Measurements from ENCODE around the gene RXRG.

Gene RXRG

DNA sequence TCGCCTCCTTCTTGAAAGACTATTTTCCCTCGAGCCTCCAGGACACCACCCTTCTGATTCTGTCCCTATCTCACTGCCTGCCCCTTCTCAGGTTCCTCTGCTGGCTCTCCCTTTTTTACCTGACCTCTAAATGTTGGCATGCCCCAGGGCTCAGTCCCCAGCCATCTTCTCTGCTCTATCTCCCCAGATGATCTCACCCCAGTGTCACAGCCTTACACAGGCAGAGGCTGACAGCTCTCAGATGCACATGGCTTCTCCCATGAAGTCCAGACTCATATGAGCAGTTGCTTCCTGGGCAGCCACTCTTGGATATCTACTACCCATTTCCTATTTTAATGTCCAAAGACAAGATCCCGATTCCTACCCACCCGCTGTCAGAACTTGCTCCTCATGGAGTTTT is 37.5 kb downstream of the RXRG start:
- no peak for DNase-seq

GRCh38 chr1:165403835-165404482 is 41.0 kb downstream of the RXRG start:
- DNase-seq: peak; percentile 70

DNA sequence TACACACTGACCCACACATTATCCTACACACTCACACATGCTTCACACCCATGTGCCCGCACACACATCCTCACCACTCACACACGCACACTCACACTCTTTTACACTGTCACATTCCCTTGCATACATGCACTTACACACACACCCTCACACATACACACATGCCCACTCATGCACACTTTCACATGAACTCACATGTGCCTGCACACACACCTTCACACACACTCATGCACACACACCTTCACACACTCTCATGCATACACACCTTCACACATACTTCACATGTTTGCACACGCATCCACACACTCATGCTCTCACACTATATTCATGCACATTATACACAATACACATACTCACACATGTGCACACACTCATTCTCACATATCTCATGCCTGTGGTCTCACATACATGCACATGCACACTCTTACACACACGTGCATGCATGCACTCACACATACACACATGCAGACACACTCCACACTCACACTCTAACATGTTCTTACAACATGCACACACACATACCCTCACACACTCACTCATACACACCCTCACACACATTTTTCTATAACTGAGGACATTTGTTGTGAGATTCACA is 42.3 kb downstream of the RXRG start:
- no peak for DNase-seq

- no peak for DNase-seq
Measured at GRCh38 chr1:165397944-165398343, 47.0 kb downstream of the RXRG start.

DNA sequence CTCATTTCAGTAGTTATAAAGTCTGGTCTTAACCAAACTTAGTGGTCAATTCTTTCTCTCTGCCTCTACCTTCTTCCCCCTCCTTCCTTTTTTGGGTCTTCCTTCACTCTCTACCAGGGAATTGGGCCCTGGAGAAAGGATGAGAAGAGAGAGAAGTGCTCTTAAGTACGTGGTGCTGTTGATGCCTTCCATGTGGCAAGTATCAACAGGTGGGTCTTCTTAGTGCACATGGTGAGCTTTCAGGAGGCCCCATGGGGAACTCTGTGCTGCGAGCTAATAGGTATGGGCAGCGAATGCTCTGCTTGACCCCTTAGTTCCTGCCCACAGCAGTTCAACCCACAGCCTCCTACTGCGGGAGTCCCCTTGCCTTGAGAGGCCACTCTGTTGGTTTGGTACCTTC is 49.0 kb downstream of the RXRG start:
- DNase-seq: no peak

DNA sequence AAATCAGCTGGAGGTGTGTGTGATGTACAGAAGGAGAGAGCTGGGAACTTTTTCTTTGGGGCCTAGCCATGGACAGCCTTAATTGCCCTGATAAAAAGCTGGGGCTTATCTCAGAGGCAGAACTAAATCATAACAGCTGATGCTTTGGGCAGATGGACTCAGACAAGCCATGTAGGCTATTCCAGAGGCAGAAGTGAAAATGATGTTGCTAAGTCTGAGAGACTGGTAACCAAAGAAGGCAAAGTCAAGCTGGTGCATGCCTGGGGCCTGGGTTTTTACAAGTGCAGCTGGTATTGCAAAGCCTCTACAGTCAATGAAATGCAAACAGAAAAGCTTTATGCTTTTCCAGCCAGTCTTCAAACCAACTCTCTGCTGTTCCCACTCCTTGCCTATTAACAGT is 49.4 kb downstream of the RXRG start:
- DNase-seq: peak; percentile 37

- peak; percentile 78 for DNase-seq
Measured at GRCh38 chr1:165392634-165393571, 52.0 kb downstream of the RXRG start.

DNA sequence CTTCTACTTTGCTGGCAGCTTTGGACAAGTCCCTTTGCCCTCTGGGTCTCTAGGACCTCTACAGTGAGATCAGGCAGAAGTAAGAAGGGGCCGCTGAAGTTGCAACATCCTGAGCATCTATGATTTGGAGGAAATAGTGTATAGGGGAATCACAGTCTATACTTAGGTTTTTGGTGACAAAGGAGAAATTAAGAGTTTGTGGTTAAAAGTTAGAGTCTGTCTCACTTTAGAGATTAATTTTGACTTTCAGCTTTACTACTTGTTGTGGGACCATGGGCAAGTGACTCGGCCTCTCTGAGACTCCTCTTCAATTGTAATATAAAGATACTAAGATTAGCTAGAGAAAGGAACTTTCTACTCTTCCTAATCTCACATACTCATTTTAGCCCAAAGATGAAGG is 55.3 kb downstream of the RXRG start:
- no peak for DNase-seq

DNA sequence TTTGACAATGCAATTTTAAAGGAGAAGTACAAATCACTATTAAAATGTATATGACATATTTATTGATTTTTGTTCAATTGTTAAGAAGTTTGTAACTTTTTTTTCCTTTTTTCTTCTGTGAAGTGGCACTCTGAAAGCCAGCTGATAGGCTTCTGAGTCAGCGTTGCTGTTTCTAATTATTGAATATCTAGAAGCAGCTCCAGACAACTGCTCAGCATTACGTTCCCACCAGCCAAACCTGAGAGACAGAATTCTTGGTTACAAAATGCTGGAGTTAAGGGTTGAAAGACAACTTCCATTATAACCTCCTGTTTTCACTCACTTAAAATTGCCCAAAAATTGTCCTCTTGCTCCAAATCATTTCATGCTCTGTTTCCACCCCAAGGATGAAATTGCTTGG is 57.0 kb downstream of the RXRG start:
- DNase-seq: no peak

DNA sequence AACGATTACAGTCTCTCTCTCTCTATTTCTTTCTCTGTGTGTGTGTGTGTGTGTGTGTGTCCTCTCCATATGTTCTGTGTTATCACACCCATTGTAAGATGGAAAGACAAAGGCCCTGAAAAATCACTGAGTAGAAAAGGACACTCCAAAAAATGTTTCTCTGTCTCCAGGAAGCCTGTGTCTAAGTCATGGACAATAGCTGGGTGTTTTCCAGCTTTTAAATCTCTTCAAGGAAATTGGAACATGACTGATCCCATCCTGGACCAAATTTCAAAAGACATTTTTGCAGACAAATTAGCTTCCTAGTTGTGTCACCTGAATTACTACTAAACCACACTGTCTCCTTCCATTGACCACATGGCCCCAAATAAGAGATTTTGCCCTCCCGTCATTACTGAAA is 57.4 kb downstream of the RXRG start:
- DNase-seq: no peak

DNA sequence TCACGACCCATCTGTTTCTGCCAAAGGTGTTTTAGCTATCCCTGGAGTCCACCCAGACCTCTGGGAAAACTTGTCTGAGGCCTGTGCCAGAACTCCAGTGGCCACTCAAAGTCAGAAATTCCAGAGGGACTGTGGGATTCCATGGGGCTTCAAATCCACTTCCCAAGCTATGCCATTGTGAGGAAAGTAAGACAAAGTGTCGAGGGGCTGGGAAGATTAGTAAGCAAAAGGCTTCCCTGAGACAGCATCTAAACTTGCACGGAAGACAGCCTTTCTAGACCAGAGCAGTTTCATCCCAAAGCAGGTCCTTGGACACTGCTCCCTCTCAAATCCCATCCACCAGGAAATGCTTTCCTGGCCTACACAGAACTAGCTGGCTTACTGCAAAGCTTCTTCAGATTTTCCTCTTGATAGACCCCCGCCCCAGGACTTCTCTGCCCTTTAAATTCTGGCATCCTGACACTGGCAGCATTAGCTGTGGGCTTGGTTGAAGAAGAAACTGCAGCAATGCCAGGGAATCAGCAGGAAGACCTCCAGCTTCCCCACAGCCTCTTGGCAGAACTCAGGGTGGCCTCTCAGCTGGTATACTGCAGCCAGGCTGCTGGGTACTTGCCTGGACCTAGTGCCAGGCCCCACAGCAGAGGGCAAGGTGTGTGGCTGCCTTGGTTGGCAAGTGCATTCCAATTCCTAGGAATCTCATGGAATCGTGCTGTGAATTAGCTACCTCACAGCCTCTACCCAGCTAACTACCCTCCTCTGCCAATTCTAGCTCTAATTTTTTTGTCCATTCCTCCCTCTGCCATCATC is 61.1 kb downstream of the RXRG start:
- no peak for DNase-seq

DNA sequence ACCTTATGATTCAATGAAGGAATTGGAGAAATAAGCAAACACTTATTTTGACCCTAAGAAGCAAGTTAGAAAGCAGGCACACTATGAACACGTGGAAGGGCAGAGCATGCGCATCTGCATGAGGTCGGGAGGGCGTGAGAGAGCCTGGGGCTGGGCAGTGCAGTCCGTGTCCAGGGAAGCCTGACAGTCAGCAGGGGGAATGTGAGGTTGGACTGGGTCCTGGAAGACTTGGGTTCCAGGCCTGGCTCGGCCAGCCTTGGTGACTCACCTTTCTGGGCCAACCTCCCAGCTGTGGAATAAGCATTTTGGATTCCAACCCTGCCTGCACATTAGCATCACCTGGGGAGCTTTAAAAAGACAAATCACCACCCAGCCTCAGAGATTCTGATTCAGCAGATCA is 61.9 kb downstream of the RXRG start:
- no peak for DNase-seq

GRCh38 chr1:165381745-165382505 is 63.0 kb downstream of the RXRG start:
- DNase-seq: no peak

DNA sequence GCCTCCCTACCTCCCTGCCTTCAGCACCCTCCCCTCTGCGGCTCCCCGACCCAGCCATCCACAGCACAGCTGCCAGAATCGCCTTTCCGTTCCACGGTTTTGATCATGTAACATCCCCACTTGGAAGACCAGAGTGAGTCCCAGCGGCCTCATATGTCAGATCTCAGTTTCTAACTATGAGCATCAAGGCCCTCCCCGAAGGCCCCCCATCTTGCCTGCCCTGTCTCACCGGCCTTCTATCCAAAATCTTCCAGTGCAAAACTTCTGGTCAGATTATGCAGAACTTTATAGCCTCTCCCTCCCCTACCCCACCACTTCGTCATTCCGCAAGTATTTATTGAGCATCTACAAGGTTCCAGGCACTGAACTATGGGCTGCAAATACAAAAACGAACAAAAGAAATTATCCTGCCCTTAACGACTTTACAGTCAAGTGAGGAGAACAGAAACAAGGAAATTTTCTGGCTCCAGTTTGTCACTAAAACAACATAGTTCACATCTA is 68.1 kb downstream of the RXRG start:
- no peak for DNase-seq

GRCh38 chr1:165376041-165376810 is 68.7 kb downstream of the RXRG start:
- no peak for DNase-seq

- no peak for DNase-seq
Measured at GRCh38 chr1:165375623-165376022, 69.3 kb downstream of the RXRG start.

GRCh38 chr1:165371588-165372225 is 73.2 kb downstream of the RXRG start:
- DNase-seq: no peak

DNA sequence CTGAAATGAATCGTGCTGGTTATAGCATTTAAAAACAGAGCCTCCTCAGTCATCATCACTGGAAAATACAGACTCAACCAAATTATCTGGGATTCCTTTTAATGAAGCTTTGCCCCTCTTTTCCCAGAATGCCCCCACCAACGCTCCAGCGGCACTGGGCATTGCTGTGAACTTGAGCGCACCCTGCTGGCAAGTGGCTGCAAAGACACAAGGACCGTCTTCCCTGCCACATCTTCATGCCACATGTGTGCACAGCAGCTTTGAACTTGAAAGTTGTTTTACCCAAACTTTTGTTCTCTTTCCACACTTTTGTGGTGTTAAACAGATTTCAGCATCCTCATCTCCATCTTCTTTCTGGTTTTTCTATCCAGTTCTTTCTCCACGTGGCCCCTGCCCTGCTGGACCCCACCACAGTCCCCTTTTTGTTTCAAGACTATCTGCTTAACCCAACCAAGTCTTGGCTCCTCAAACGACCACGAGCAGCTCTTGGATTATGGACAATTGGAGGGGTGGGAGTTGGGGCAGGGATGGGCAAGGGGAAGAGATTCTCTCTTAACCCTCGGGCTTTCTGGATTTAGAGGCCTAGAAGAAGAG is 75.6 kb downstream of the RXRG start:
- peak; percentile 15 for DNase-seq

GRCh38 chr1:165367375-165367993 is 77.4 kb downstream of the RXRG start:
- DNase-seq: peak; percentile 49

DNA sequence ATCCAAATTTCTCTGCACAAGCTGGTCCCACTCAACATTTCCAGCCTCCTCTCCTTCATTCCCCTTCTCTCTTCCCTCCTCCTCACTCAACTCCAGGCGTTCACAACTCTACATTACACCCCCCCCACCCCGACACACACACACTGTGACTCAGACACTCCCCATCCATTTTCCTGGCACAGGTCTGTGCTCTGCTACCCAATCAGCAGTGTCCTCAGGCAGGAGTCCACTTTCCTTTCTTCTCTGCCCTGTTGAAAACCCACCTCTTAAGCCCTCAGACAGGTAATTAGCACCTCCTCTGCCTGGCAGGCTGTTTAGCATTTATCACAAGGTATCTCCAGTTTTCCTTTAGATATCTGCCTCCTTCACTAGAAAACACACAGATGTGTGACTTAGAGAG is 79.6 kb downstream of the RXRG start:
- no peak for DNase-seq

All from NCI-H510A treated with DMSO at 0.1 percent for 48 hours (cell line).